GM12892 (cell line): ENCODE results near the gene SNX24.

Experiments
- POLR2A ChIP-seq: IDR thresholded peaks from 2 replicates; pipeline ENCODE4 v1.6.1; 2011; ENCODE audit warnings: low read depth, low read length, control low read depth
- POLR2AphosphoS5 ChIP-seq: IDR thresholded peaks from 2 replicates; pipeline ENCODE4 v1.6.1; 2011; ENCODE audit warnings: low read depth, low read length, control low read depth

GRCh38 chr5:122846051-122846550 lies 688 bp downstream of the SNX24 start:
- no peak for TF ChIP-seq POLR2AphosphoS5
- TF ChIP-seq POLR2A, result no peak
